HG03097 (cell line): ENCODE data around the gene UGT3A2.

Experiments used
- ATAC-seq: cut with Tn5 transposase; IDR thresholded peaks from one replicate; pipeline ENCODE4 v1.9.1; 2021; ENCODE audit not compliant: unreplicated experiment, low FRiP score

UGT3A2 gene

DNA sequence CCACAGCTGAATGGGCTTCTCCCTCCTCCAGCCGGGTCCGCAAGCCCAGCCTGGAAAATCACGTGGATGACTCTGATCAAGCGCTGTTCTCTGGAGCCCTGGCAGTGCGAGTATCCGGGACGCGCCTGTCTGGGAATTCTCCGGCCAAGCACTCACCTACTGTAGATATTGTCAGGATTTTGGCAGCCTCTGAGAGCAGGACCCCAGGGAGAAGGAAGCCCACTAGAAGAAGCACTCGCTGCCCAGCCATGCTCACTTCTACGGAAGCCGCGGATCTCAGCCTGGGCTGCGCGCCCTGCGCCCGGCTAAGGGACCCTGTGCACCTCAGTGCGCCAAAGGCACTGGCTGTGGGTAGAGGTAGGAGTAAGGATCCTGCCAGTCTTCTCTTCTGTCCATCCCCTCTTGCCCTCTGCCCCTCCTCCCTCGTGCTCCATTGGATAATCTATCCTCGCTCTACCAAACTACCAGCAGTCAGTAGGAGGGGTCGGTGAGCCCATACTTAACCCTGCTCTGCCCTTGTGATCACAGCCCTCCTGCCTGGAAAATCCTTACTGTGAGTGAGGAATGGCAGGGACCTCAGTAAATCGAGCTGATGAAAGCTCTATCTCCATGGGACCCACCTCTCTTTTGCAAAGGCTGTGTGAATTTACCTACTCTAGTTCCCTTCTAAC, at the start of gene UGT3A2:
Gene UGT3A2 (minus strand): TSS at position 343 of the 671 bp plus-strand sequence. CDS start 93 bp downstream, at position 250.
- ATAC-seq: no peak

DNA sequence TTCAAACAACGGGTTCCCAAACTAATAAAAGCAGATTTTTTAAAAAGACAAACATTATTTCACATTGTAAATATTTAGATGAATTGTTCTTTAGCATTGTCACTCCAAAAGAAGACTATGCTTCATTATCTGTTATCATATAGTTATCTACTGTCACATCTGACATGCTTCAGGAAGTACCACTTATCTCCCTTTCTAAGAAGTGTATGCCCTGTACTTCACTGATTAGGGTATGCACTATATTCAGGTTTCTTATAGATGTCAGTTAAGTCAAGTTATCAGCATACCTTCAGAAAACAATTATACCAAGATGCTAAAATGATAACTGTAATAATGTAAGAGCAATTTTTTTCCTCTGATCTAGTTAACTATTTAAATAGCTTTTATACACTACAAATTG, 44.6 kb upstream of the UGT3A2 start:
- ATAC-seq: no peak

GRCh38 chr5:36108758-36109460, 42.2 kb upstream of the UGT3A2 start:
- no peak for ATAC-seq

DNA sequence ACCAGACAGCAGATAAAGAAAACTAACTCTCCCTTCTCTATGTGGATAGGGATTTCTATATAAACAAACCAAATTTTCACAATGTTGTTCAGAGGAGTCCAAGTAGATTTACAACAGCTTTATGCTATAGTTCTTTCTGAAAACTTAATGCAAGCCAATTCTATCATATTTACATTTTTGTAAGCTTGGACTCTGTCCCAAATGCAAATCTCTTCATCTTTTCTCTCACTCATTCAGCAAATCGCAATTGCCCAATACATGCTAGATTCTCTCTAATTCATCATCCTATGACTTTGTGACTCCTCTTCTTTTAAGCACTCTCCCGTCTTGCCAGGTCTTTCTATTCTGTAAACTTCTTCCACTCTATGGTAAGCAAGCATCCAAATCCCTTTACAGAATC, 39.1 kb upstream of the UGT3A2 start:
- ATAC-seq: no peak

GRCh38 chr5:36099748-36100147, 33.1 kb upstream of the UGT3A2 start:
- ATAC-seq: no peak

DNA sequence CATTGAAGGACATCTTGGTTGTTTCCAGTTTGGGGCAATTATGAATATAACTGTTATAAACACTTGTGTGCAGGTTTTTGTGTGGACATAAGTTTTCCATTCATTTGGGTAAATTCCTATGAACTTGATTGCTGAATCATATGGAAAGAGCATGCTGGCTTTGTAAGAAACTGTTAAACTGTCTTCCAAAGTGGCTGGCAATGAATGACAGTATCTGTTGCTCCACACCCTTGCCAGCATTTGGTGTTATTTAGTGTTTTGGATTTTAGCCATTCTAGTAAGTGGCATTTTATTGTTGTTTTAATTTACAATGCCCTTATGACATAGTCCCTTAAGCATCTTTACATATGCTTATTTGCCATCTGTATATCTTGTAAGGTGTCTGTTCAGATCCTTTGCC, 29.8 kb upstream of the UGT3A2 start:
- ATAC-seq: no peak

- peak; percentile 77 for ATAC-seq
Observed at GRCh38 chr5:36089989-36090388, 23.3 kb upstream of the UGT3A2 start.

DNA sequence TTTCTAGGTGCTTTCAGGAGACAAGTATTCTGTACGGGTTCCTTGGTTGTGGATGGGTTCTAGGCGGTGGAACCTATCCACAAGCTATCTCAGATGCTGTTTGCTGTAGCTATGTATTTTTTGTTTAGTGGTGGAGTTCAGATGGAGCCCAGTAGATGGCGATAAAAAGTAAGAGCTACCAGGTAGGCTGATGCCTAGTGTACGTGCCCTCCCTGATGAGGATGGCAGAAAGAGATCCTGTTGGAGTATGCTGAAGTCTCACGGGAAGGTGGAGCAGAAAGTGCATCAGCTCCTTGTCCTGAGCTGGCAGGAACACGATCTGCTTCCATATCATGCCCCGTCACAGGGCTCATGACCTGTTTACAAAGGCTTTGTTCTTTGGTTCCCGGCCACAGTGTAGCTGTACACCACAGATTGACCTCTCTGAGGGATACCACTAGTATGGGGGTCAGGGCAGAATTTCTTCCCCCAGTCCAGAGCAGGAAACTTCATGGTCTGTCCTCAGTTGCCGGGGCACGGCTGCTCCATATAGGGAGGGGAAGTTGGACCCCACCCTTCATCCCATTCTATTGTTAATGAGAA, 12.6 kb upstream of the UGT3A2 start:
- peak; percentile 90 for ATAC-seq

- no peak for ATAC-seq
Observed at GRCh38 chr5:36078430-36078829, 11.7 kb upstream of the UGT3A2 start.

GRCh38 chr5:36073595-36074216, 7.0 kb upstream of the UGT3A2 start:
- ATAC-seq: peak; percentile 88

DNA sequence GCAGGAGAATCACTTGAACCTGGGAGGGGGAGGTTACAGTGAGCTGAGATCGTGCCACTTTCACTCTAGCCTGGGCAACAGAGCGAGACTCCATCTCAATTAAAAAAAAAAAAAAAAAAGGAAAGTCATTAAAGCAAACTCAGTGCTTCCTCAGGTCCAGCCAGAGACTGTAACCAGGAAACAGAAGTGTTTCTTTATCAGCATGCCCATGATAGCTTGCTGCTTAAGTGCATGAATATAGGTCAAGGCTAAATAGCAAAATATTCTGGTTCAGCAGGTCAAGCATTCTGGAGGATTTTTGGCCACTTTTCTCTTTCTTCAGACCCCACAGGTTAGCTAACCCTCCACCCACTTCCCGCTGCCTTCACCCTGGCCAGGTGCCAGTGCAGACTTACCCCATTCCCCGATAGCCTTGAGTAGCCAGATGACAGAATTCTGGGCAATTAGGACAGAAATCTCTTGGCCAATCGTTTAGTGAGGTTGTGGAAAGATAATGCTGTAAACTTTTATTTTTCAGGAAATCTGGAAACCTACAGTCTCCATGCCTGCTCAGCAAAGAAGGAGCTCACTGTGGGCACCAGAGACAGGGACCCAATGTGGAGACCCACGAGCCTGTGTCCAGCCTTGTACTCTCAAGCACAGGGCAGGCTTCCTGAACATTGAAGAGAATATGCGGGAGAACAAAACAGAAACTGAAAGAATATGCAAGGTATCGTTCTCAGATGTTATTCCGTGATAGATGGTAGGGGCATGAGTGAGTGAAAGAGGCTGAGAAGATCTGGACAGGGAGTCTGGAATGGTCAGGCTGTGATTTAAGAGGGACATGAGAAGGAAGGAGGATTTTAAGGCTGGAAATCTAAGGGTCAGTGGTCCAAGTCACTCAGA, 4.2 kb upstream of the UGT3A2 start:
- ATAC-seq: peak; percentile 64

- no peak for ATAC-seq
Observed at GRCh38 chr5:36068751-36069281, 2.1 kb upstream of the UGT3A2 start.

GRCh38 chr5:36066001-36066539, 612 bp downstream of the UGT3A2 start:
- no peak for ATAC-seq

- ATAC-seq: no peak
Observed at GRCh38 chr5:36060420-36060887, 6.2 kb downstream of the UGT3A2 start.

DNA sequence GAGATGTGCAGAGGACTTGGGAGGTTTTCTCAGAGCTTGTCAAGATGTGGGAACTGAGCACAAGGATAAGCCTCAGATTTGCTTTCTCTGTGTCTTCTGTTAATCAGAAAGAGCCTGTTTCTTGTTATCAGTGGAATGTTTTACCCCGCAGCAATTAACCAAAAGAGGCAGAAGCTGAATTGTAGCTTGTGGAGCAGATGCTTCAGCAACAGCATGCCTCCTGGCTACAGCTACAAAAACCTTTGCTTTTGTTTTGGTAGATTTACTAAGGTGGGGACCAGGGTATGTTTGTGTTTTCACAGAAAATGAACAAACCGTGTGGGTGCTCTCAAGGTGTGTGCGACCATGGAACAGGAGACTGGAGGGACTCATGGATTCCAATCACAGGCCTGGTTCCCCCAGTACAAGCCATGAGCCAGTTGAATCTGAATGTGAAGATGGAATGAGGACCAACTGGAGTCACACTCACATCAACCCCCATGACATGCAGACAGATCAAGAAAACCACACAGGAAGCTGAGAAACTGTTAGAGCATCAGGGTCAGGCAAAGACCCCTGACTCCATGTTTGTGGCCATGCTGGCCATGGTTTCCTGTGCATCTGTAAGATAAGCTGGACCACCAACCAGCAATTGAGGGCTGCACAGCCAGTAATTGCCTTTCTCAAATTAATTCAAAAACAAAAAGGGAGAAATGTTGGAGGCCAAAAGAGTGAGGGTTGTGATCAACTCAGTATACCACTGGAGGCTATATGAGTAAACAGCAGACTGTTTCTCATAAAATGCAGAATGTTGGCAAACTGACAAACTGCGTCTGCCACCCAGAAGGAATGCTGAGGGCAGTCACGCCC, 6.9 kb downstream of the UGT3A2 start:
- ATAC-seq: no peak

GRCh38 chr5:36058776-36059175, 7.9 kb downstream of the UGT3A2 start:
- no peak for ATAC-seq

DNA sequence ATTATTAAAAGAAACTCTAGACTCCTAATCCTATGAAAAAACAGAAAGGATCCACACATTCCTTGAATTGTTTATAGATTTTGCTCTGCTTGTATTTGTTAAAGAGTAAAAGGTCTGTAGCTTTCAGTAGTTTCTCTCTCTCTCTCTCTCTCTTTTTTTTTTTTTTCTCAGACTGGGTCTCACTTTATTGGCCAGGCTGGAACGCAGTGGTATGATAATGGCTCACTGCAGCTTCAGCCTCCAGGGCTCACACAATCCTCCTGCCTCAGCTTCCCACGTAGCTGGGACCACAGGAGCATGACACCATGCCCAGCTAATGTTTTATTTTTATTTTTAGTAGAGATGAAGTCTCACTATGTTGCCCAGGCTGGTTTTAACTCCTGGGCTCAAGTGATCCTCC, 9.3 kb downstream of the UGT3A2 start:
- no peak for ATAC-seq

- ATAC-seq: no peak
Observed at GRCh38 chr5:36056422-36056821, 10.3 kb downstream of the UGT3A2 start.

- no peak for ATAC-seq
Observed at GRCh38 chr5:36055984-36056383, 10.7 kb downstream of the UGT3A2 start.
